ENCODE measurements around the gene LAD1.
A peak's percentile ranks its signal among the peaks of the same experiment; 100 is the strongest.

Gene LAD1

GRCh38 chr1:201419256-201419655, 20.1 kb upstream of the LAD1 start:
- DNase-seq, result no peak

- DNase-seq, result no peak
These were observed 19.3 kb upstream of the LAD1 start for GRCh38 chr1:201418461-201418860.

GRCh38 chr1:201414051-201414738, 15.1 kb upstream of the LAD1 start:
- no peak for DNase-seq

- no peak for DNase-seq
These were observed 12.2 kb upstream of the LAD1 start for GRCh38 chr1:201411292-201411691.

GRCh38 chr1:201409440-201409839, 10.3 kb upstream of the LAD1 start:
- DNase-seq, result no peak

GRCh38 chr1:201408834-201409200, 9.7 kb upstream of the LAD1 start:
- no peak for DNase-seq

GRCh38 chr1:201408176-201408833, 9.2 kb upstream of the LAD1 start:
- peak in 44 of 51 donors; percentile 3 to 78 (median 30) for DNase-seq

- no peak for DNase-seq
These were observed 7.8 kb upstream of the LAD1 start for GRCh38 chr1:201406831-201407406.

- DNase-seq, result no peak
These were observed 6.3 kb upstream of the LAD1 start for GRCh38 chr1:201405484-201405831.

- no peak for DNase-seq
These were observed 5.8 kb upstream of the LAD1 start for GRCh38 chr1:201404722-201405483.

GRCh38 chr1:201404055-201404454, 4.9 kb upstream of the LAD1 start:
- no peak for DNase-seq

- no peak for DNase-seq
These were observed 4.2 kb upstream of the LAD1 start for GRCh38 chr1:201403359-201403758.

- no peak for DNase-seq
These were observed 2.6 kb upstream of the LAD1 start for GRCh38 chr1:201401700-201402099.

- no peak for DNase-seq
These were observed 1.7 kb upstream of the LAD1 start for GRCh38 chr1:201400852-201401230.

- DNase-seq, result no peak
These were observed 1.2 kb upstream of the LAD1 start for GRCh38 chr1:201400212-201400851.

- DNase-seq, result peak in 3 of 51 donors; percentile 4 to 18 (median 10)
These were observed 415 bp upstream of the LAD1 start for GRCh38 chr1:201399352-201400126.

- no peak for DNase-seq
These were observed 1.4 kb downstream of the LAD1 start for GRCh38 chr1:201397675-201398074.

- peak in 1 of 51 donors; percentile 4 for DNase-seq
These were observed 2.2 kb downstream of the LAD1 start for GRCh38 chr1:201396861-201397464.

- DNase-seq, result no peak
These were observed 3.2 kb downstream of the LAD1 start for GRCh38 chr1:201395936-201396335.

- DNase-seq, result no peak
These were observed 4.5 kb downstream of the LAD1 start for GRCh38 chr1:201394591-201394990.

GRCh38 chr1:201393076-201393475, 6.0 kb downstream of the LAD1 start:
- no peak for DNase-seq
